Small intestine (tissue), 7 donors: Measurements from ENCODE around the gene MMP27. TPM values are rescaled to one million over a fixed set of nuclear protein-coding genes. Genes with fewer than 3 reads are reported as not detected.

Experiments
- DNase-seq, 2 donors: peaks; one replicate each; pipeline versions ENCODE4 v3.0.0 to v3.0.0-alpha.2; 2013
- FAIRE-seq: peaks from 2 replicates; lab custom pipeline; 2012; peaks lifted over from hg19 to GRCh38; lab: Jason Lieb, UNC
- H3K27ac ChIP-seq, 3 donors: one replicate each; pipeline ENCODE4 v1.5.1; 2013; ENCODE audit warnings: low read length in 2 of 3, mild to moderate bottlenecking in 2 of 3, control low read depth in 1 of 3, inconsistent platforms in 1 of 3, low read depth in 1 of 3, moderate library complexity in 1 of 3
- H3K27me3 ChIP-seq, 3 donors: one replicate each; pipeline ENCODE4 v1.6.1; 2013; ENCODE audit warnings: low read length in 3 of 3, inconsistent platforms in 1 of 3; ENCODE audit not compliant: control insufficient read depth in 3 of 3, insufficient read depth in 3 of 3
- H3K36me3 ChIP-seq, 3 donors: one replicate each; pipeline ENCODE4 v1.6.1; 2013; ENCODE audit warnings: low read length in 3 of 3, inconsistent platforms in 1 of 3, low read depth in 1 of 3, mild to moderate bottlenecking in 1 of 3, moderate library complexity in 1 of 3; ENCODE audit not compliant: control insufficient read depth in 3 of 3, insufficient read depth in 2 of 3
- H3K4me1 ChIP-seq, 3 donors: one replicate each; pipeline ENCODE4 v1.6.1; 2013; ENCODE audit warnings: low read length in 2 of 3, inconsistent platforms in 1 of 3, low read depth in 1 of 3, mild to moderate bottlenecking in 1 of 3, moderate library complexity in 1 of 3; ENCODE audit not compliant: control insufficient read depth in 3 of 3, insufficient read depth in 2 of 3
- H3K4me3 ChIP-seq, 3 donors: one replicate each; pipeline ENCODE4 v1.5.1; 2013; ENCODE audit warnings: low read length in 3 of 3, control low read depth in 1 of 3, inconsistent platforms in 1 of 3, low read depth in 1 of 3, mild to moderate bottlenecking in 1 of 3, moderate library complexity in 1 of 3
- H3K9me3 ChIP-seq, 2 donors: one replicate each; pipeline ENCODE4 v1.6.1; 2013; ENCODE audit warnings: low read depth in 1 of 2, low read length in 1 of 2; ENCODE audit not compliant: control insufficient read depth in 2 of 2, insufficient read depth in 1 of 2
- WGBS, 3 donors: extraction: QIAGEN DNeasy Blood & Tissue Kit; methylation state at CpG; one replicate each; pipeline ENCODE4 v1.1.7; 2013; 5-methylcytosine and 5-hydroxymethylcytosine counted together
- polyA plus RNA-seq, 4 donors: library from polyadenylated mRNA; stranded (reverse) in 3 of 4; unstranded in 1 of 4; fragments of 200-250 nt in 3 of 4; fragments of 120-200 nt in 1 of 4; gene quantifications; one replicate each; pipeline versions ENCODE4 v1.2.1 to v1.2.3, GENCODE V29; 2013
- donor health status: healthy with polysubstance abuse.
- donor health status: control.
- donor health status: control.
- donor health status: Bipolar disorder and iron deficiency.
- donor health status: healthy.

MMP27 gene
- polyA plus RNA-seq, 4 donors, result 0.06 to 0.21 TPM; not detected in 2

DNA sequence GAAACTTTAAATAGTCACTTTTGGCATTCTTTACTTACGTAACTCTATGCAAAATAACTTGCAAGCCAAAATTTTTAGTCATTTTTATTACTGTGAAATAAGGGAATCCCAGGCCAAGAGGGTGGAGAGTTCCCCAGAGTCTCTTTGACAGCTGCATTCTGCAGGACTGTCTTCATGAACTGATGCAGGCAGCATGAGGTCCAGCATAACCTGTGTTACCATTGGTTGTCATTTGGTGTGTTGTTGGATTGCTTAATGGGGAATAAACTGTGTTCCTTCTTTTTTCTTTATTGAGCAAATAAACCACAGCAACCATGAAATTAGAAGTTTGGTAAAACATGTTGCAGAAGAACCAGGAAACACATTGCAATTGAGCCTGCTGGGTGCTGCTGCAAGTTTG lies 24.6 kb downstream of the MMP27 start:
- no peak overlapping the region for H3K4me3 ChIP-seq
- H3K9me3 ChIP-seq, result no peaks in the 10 kb centered on the region
- DNase-seq, result no peak
- 58 to 86% (median 75%) methylated on average over 1 of the region's 1 CpG for WGBS, 3 donors
- H3K4me1 ChIP-seq, result no peaks in the 10 kb centered on the region
- no peaks in the 10 kb centered on the region for H3K27me3 ChIP-seq
- FAIRE-seq, result no peak
- H3K27ac ChIP-seq, result no peak overlapping the region
- H3K36me3 ChIP-seq, result no peaks in the 10 kb centered on the region

DNA sequence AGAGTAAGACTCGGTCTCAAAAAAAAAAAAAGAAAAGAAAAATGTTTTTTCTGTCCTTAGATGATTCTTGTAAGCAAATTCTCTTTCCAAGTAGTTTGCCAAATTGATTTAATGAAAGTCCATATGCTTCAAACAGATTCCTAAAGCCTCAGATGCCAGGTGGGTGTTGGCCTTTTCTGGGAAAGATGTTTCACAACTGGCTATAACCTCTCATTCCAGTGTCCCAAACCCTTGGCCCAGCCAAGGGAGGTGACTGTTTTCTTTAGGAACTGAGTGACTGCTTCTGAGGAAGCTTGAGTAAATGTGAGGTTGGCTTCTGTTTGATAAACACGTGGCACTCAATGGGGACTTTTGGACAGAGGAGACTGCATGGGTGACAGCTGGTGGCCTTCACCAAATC lies 27.5 kb downstream of the MMP27 start:
- WGBS, 3 donors, result 69 to 83% (median 77%) methylated on average over 2 of the region's 2 CpGs
- FAIRE-seq, result no peak

DNA sequence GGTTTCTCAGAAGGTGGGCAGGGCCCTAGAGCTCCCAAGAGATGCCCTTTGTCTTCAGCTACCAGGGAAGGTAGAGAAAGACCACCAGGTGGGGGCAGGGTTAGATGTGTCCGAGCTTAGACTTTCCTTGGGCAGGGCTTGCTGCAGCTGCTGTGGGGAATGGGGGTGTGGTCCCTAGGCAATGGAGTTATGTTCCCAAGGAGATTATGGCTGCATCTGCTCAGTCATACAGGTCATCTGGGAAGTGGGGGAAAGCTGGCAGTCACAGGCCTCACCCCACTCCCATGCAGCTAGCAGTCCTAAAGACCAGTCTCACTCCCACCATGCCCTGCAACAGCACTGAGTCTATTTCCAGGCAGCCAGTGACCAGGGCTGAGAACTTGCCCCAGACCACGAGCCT lies 29.5 kb downstream of the MMP27 start:
- no peaks in the 10 kb centered on the region for H3K9me3 ChIP-seq
- H3K27me3 ChIP-seq, result no peaks in the 10 kb centered on the region
- H3K27ac ChIP-seq, result no peak overlapping the region
- FAIRE-seq, result no peak
- no peaks in the 10 kb centered on the region for H3K4me1 ChIP-seq
- H3K36me3 ChIP-seq, result no peaks in the 10 kb centered on the region
- H3K4me3 ChIP-seq, result no peak overlapping the region
- WGBS, 3 donors, result 64 to 77% (median 71%) methylated on average over 2 of the region's 2 CpGs
- no peak for DNase-seq

More for the DNA sequence above, 27.5 kb downstream of the MMP27 start:
- Histone ChIP-seq H3K36me3 (no peaks in the 10 kb centered on the region), H3K9me3 (no peaks in the 10 kb centered on the region), H3K27ac (no peak overlapping the region), H3K27me3 (no peaks in the 10 kb centered on the region), H3K4me1 (no peaks in the 10 kb centered on the region), H3K4me3 (no peak overlapping the region)
- DNase-seq, result no peak

- DNase-seq (no peak), FAIRE-seq (no peak)
- H3K9me3 ChIP-seq, result no peaks in the 10 kb centered on the region
- H3K4me1 ChIP-seq, result peaks cover 0 to 2% (median 0%) of the 10 kb centered on the region in 3 donors
- H3K4me3 ChIP-seq, result no peak overlapping the region
- H3K36me3 ChIP-seq, result no peaks in the 10 kb centered on the region
- no peak overlapping the region for H3K27ac ChIP-seq
- 65 to 74% (median 71%) methylated on average over 3 of the region's 3 CpGs for WGBS, 3 donors
- no peaks in the 10 kb centered on the region for H3K27me3 ChIP-seq
These were observed 35.9 kb downstream of the MMP27 start for GRCh38 chr11:102669664-102670063.

GRCh38 chr11:102666331-102666957 lies 39.1 kb downstream of the MMP27 start:
- H3K9me3 ChIP-seq, result no peaks in the 10 kb centered on the region
- H3K36me3 ChIP-seq, result no peaks in the 10 kb centered on the region
- WGBS, 3 donors, result 3 to 12% (median 4%) methylated on average over 4 of the region's 4 CpGs
- H3K4me3 ChIP-seq, result no peak overlapping the region
- no peak for FAIRE-seq
- no peak overlapping the region for H3K27ac ChIP-seq
- DNase-seq, result peak; percentile 63 to 65
- H3K27me3 ChIP-seq, result no peaks in the 10 kb centered on the region
- peaks cover 0 to 2% (median 0%) of the 10 kb centered on the region in 3 donors for H3K4me1 ChIP-seq

DNA sequence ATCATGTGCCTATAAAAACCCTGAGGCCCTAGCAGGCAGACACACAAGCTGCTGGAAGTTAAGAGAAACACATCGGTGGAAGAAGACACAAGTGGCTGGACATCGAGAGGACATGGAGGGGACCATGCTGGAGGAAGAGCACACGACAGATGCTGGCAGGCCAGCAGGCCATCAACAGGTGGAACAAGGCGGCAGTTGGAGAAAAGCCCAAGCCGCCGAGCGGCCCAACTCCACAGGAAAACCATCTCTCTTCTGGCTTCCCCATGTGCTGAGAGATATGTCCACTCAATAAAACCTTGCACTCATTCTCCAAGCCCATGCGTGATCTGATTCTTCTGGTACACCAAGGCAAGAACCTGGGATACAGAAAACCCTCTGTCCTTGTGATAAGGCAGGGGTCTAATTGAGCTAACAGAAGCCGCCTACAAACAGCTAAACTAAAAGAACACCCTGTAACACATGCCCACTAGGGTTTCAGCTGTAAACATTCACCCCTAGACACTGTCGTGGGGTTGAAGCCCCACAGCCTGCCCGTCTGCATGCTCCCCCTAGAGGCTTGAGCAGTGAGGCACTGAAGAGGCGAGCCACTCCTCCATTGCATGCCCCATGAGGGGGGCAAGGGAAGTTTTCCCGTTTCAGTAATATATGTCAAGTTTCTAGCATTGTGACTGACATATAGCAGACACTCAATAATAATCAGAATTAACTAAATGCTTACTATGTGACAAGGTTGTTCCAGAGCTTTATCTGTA lies 41.4 kb downstream of the MMP27 start:
- WGBS, 3 donors, result 78 to 81% (median 78%) methylated on average over 13 of the region's 13 CpGs
- DNase-seq (peak in 1 of 2 donors; percentile 7), FAIRE-seq (no peak)
- Histone ChIP-seq H3K27ac (no peak overlapping the region), H3K4me3 (no peak overlapping the region), H3K27me3 (no peaks in the 10 kb centered on the region), H3K9me3 (no peaks in the 10 kb centered on the region), H3K36me3 (no peaks in the 10 kb centered on the region), H3K4me1 (peaks cover 0 to 2% (median 0%) of the 10 kb centered on the region in 3 donors)

- no peak for FAIRE-seq
These were observed 43.0 kb downstream of the MMP27 start for GRCh38 chr11:102662607-102663006.

DNA sequence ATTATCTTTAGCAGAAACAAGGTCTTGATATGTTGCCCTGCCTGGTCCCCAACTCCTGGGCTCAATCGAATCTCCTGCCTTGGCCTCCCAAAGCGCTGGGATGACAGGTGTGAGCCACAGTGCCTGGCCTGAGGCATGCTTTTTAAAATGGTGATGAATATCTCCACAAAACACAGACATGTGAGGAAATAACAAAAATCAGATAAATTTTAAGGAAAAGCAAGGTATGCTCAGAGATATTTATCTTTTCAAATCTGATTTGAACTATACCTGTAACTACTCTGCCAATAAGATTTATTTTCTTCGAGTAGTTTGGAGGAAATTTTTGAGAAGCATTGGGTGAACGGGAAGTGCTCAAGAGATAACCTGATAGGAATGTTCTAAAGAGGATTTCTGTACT lies 44.5 kb downstream of the MMP27 start:
- H3K4me1 ChIP-seq, result no peaks in the 10 kb centered on the region
- no peak overlapping the region for H3K4me3 ChIP-seq
- no peak for DNase-seq
- H3K27ac ChIP-seq, result no peak overlapping the region
- no peaks in the 10 kb centered on the region for H3K27me3 ChIP-seq
- no peaks in the 10 kb centered on the region for H3K36me3 ChIP-seq
- H3K9me3 ChIP-seq, result no peaks in the 10 kb centered on the region
- FAIRE-seq, result no peak
- WGBS, 3 donors, result 84 to 89% (median 87%) methylated on average over 4 of the region's 4 CpGs

More at GRCh38 chr11:102662607-102663006, 43.0 kb downstream of the MMP27 start:
- Histone ChIP-seq H3K9me3 (no peaks in the 10 kb centered on the region), H3K27me3 (no peaks in the 10 kb centered on the region), H3K27ac (no peak overlapping the region), H3K4me1 (peaks cover 0 to 2% (median 0%) of the 10 kb centered on the region in 3 donors), H3K36me3 (no peaks in the 10 kb centered on the region), H3K4me3 (no peak overlapping the region)
- no peak for DNase-seq
